GM11168 (cell line): ENCODE results near the gene PRRC2B.
"Not testable (repeated sequence)": the region's sequence is repeated elsewhere in the genome, so short reads cannot be mapped to it uniquely, and the experiment has no call there.

Experiments used
- in situ Hi-C: fragments of 300-500 bp; cut with MboI; formaldehyde crosslinking; loops from one replicate; pipeline ENCODE4 v1.12.0; 2022; ENCODE audit warnings: low sequenced_read_pairs; ENCODE audit not compliant: unreplicated experiment

PRRC2B gene

GRCh38 chr9:131429121-131430012 lies 35.5 kb downstream of the PRRC2B start:
- in situ Hi-C loops: no loop called here

GRCh38 chr9:131432050-131432449 lies 38.2 kb downstream of the PRRC2B start:
- in situ Hi-C loops: no loop called here

DNA sequence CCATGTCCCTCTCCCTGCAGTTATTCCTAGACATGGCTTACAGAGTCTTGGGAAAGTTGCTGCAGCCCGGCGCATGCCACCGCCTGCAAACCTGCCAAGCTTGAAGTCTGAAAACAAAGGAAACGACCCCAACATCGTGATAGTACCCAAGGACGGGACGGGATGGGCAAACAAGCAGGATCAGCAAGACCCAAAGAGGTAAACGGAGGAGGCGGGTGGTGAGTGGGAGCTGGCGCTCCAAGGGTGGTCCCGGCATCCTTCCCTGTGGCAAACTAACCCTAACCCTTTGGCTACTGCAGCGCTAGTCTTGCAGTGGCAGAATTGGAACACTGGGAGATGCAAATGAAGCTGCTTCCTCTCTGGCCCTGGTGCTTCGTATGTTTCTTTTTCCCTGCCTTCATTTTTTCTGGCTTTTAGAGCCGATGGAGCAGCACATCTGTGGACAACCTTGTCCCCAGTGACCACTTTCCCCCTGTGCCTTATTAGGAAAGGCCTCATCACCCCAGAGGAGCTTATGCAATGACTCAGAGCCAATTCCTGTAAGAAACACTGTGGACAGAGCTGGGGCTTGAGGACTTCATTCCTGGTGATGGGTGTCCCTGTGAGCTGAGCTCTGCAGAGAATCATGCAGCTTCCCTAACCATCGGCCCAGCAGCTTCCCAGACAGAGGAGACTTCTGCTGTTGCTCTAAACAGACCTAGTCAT lies 38.9 kb downstream of the PRRC2B start:
- in situ Hi-C loops: no loop called here

DNA sequence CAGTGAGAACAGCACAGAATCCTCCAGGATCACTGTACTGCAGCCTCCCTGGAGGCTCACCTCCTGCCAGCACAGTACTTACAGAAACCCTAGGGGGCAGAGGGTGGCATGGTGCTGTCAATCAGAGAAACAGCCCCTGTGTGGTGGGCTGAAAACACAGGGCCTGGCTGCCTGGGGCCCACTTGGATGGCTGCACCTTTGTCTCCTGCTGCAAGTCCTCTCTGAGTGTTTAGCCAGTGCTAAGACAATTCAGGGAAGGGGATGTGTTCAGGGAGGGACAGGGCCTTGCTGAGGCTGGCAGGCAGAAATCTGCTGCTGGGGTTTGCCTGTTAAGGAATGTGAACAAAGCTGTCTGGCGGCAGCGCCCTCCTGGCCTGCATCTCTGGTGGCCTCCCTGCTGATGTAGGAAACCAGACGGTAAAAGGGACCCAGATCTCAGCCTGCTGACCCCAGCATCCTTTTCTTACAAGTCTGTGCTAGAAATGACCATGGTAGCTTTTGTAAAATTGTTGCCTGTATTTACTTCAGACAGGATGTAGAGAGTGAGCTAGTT lies 39.5 kb downstream of the PRRC2B start:
- in situ Hi-C loops: no loop called here

GRCh38 chr9:131434673-131435072 lies 40.8 kb downstream of the PRRC2B start:
- in situ Hi-C loops: no loop called here

- in situ Hi-C loops: no loop called here
Measured at GRCh38 chr9:131436376-131436775, 42.5 kb downstream of the PRRC2B start.

DNA sequence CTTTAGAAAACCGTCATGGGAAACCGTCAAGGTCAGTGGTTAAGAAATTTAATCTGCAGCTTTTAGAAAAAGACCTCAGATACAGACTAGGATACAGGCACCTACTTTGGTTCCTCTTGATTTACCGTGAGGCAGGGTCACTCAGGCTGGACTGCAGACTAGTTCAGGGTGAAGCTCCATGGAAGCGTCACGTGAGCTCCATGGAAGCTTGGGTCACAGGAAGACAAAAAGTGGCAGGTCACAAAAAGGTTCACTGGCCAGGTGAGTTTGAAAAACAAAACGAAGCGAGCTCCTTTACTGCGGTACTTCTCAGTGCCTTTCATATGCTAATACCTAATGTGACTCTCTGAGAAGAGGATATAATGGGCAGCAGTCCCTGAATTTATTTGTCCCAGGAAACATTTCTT lies 43.0 kb downstream of the PRRC2B start:
- in situ Hi-C loops: no loop called here

DNA sequence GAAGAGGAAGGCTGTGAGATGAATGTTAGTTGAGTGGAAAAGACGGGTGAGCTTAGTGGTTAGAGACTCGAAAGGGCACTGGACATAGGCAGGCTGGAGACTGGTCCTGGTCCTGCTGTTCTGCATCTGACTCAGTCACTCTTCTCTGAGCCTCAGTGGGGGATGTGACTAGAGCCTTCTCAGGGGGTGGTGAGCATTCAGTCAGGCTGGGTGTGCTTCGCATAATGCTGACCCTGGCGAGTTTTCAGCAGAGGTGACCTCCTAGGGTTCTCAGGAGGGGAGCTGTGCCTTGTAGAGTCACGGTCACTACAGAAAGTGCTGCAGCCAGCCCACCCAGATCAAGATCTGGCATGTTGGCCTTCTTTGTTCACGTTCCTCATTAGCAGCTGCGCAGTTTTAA lies 44.3 kb downstream of the PRRC2B start:
- in situ Hi-C loops: no loop called here

DNA sequence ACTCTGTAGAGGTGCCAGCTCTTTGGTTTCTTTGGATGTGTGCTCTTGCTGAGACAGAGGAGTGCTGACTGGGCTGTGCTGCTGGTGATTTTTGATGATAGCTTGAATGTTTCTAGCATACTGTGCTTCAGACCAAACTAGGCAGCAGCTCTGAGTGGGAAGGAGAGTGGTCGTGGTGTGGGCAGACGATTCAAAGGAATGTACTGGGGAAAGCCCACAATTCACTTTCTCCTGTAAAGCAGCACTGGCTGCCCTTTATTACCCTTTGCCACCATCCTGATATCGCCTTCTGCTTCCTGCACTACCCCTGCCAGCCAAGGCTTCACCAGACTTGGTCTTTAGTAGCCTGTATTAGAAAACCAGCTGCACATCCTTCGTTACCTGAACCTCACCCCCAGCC lies 45.3 kb downstream of the PRRC2B start:
- in situ Hi-C loops: no loop called here

DNA sequence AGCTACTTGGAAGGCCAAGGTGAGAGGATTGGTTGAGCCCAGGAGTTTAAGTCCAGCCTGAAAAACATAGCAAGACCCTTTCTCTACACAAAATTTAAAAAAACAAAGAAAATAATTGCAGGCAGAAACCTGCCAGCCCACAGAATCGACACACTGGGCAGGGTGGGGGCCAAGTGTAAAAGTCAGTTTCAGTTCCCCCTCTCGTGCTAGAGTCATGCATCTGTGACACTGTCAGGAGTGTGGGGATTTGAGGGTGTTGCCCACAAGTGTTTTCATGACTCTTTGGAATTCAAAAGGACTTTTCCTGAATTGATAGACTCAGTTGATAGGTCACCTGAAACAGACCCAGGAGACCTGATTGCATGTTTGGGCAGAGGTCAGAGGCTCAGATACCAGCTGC lies 47.6 kb downstream of the PRRC2B start:
- in situ Hi-C loops: no loop called here

DNA sequence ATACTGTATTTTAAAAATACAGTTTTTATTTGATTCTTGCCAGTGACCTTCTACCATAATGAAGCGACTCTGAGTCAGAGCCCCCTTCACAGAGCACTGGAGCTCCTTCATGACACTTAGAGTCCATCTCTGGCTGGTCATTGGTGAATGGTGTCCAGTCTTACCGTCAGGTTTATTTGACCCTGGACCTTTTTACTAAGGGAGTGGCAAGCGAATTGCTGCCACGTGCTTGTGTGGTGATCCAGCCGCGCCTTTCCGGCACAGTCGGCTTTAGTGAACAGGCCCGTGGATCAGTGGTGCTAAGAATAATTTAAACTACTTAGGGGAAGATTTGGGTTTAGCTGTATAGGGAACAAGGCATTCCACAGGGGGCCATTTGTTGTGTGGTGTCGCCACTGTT lies 48.5 kb downstream of the PRRC2B start:
- in situ Hi-C loops: no loop called here

- in situ Hi-C loops: no loop called here
Measured at GRCh38 chr9:131443648-131444047, 49.8 kb downstream of the PRRC2B start.

- in situ Hi-C loops: no loop called here
Measured at GRCh38 chr9:131446276-131446675, 52.4 kb downstream of the PRRC2B start.

DNA sequence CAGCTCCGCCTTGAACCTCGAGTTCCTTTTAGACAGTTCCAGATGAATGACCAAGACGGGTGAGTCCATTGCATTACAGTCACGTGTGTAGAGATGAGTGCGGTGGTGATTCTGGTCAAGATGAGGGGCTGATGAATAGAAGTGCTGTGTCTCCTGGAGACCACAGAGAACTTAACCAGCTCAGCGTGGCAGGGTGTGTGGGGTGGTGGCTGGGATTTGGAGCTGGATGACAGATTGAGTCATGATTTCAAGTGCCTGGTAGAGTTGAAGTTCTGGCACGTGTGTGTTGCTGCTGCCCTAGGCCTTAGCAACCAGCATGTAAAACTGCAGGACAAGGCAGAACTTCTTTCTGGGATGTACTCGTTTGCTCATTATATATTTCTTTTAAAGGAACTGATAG lies 53.3 kb downstream of the PRRC2B start:
- in situ Hi-C loops: no loop called here

GRCh38 chr9:131447600-131447999 lies 53.7 kb downstream of the PRRC2B start:
- in situ Hi-C loops: no loop called here

GRCh38 chr9:131448818-131449217 lies 54.9 kb downstream of the PRRC2B start:
- in situ Hi-C loops: no loop called here

DNA sequence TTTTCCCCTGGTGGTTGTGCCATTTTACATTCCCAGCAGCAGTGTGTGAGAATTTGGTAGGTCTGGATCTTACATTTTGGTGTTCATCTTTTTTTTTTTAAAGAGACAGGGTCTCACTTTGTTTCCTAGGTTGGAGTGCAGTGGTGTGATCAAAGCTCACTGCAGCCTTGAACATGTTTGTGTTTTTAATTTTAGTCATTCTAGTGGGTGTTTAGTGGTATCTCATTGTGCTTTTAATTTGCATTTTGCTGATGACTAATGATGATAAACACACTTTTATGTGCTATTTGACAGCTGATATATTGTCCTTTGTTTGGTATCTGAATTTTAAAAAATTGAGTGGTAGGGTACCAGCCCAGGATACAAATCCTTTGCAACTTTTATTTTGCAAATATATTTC lies 55.4 kb downstream of the PRRC2B start:
- in situ Hi-C loops: no loop called here

DNA sequence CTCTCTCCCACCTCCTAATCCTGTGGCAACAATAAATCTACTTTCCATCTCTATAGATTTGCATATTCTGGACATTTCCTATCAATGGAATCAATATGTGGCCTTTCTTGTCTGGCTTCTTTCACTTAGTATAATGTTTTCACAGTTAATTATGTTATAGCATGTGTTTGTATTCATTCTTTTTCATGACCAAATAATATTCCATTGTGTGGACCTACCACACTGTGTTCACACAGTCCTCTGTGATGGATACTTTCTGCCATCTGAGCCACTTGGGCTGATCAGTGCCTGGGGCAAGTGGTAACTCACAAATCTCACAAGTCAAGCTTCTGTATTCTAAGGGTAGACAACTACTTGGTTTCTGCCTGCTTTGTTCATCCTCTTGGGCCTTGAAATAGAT lies 60.1 kb downstream of the PRRC2B start:
- in situ Hi-C loops: no loop called here

DNA sequence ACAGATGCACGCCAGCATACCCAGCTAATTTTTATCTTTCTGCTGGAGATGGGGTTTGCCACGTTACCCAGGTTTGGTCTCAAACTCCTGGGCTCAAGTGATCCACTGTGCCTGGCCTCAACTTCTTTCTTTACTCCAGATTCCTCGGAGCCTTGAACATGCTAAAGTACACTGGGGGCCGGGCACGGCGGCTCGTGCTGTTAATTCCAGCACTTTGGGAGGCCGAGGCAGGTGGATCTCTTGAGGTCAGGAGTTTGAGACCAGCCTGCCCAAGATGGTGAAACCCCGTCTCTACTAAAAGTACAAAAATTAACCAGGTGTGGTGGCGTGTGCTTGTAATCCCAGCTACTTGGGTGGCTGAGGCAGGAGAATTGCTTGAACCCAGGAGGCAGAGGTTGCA lies 61.8 kb downstream of the PRRC2B start:
- in situ Hi-C loops: not testable (repeated sequence)

GRCh38 chr9:131457746-131458145 lies 63.9 kb downstream of the PRRC2B start:
- in situ Hi-C loops: no loop called here

DNA sequence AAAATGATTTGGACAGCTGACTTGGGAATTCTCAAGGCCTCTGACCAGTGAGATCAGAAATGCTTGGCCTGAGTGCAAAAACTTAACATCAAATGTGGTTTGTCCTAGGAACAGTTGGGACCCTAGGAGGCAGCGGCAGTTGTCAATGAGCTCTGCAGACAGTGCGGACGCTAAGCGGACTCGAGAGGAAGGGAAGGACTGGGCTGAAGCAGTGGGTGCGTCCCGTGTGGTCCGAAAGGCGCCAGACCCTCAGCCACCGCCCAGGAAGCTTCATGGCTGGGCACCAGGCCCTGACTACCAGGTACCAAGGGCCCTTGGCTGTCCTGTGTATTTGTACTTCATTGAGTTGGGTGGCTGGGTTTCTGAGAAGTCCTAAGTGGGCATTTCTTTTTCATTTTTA lies 65.2 kb downstream of the PRRC2B start:
- in situ Hi-C loops: no loop called here
